GM23248 (cell line): ENCODE data around the gene NR2C2. TPM values are rescaled to one million over a fixed set of nuclear protein-coding genes. Genes with fewer than 3 reads are reported as not detected.
A peak's percentile ranks its signal among the peaks of the same experiment; 100 is the strongest.

Experiments
- DNase-seq: peaks from one replicate; pipeline ENCODE4 v3.0.0-alpha.2; 2015
- H2AFZ ChIP-seq: fragments of 200-600 bp; sonication (generic); 2 replicates; pipeline ENCODE4 v1.6.1; 2016; ENCODE audit warnings: antibody characterized with exemption
- H3F3A ChIP-seq: fragments of 200-600 bp; sonication (generic); 2 replicates; pipeline ENCODE4 v1.6.1; 2016; ENCODE audit warnings: mild to moderate bottlenecking, antibody characterized with exemption, mixed run types; ENCODE audit not compliant: insufficient read depth
- H3K27ac ChIP-seq: fragments of 200-600 bp; sonication (generic); 2 replicates; pipeline ENCODE4 v1.5.1; 2016; ENCODE audit warnings: mild to moderate bottlenecking
- H3K27me3 ChIP-seq: fragments of 200-600 bp; sonication (generic); replicated peaks from 2 replicates; pipeline ENCODE4 v1.6.1; 2016; ENCODE audit warnings: mild to moderate bottlenecking; ENCODE audit not compliant: insufficient read depth
- H3K36me3 ChIP-seq: fragments of 200-600 bp; sonication (generic); 2 replicates; pipeline ENCODE4 v1.6.1; 2016; ENCODE audit warnings: low read depth, mild to moderate bottlenecking
- H3K4me1 ChIP-seq: fragments of 200-600 bp; sonication (generic); 2 replicates; pipeline ENCODE4 v1.6.1; 2016; ENCODE audit warnings: mild to moderate bottlenecking; ENCODE audit not compliant: insufficient read depth
- H3K4me2 ChIP-seq: fragments of 200-600 bp; sonication (generic); one replicate; pipeline ENCODE4 v1.6.1; 2016; ENCODE audit warnings: mild to moderate bottlenecking; ENCODE audit not compliant: unreplicated experiment
- H3K4me3 ChIP-seq: fragments of 200-600 bp; sonication (generic); 2 replicates; pipeline ENCODE4 v1.5.1; 2016; ENCODE audit warnings: mild to moderate bottlenecking
- H3K79me2 ChIP-seq: fragments of 200-600 bp; sonication (generic); 2 replicates; pipeline ENCODE4 v1.6.1; 2016; ENCODE audit warnings: mild to moderate bottlenecking; ENCODE audit not compliant: insufficient read depth
- H3K9ac ChIP-seq: fragments of 200-600 bp; sonication (generic); 2 replicates; pipeline ENCODE4 v1.6.1; 2016; ENCODE audit warnings: mild to moderate bottlenecking
- H3K9me2 ChIP-seq: fragments of 200-600 bp; sonication (generic); 2 replicates; pipeline ENCODE4 v1.6.1; 2016; ENCODE audit warnings: mixed run types, mild to moderate bottlenecking, moderate library complexity; ENCODE audit not compliant: insufficient read depth
- H3K9me3 ChIP-seq: fragments of 200-600 bp; sonication (generic); one replicate; pipeline ENCODE4 v1.6.1; 2017; ENCODE audit warnings: low read depth
- H4K20me1 ChIP-seq: fragments of 200-600 bp; sonication (generic); 2 replicates; pipeline ENCODE4 v1.6.0; 2016; ENCODE audit not compliant: insufficient read depth
- EZH2 ChIP-seq: fragments of 200-600 bp; sonication (generic); IDR thresholded peaks from 2 replicates; pipeline ENCODE4 v1.6.1; 2018; ENCODE audit warnings: antibody characterized with exemption, mild to moderate bottlenecking; ENCODE audit not compliant: insufficient read depth, poor library complexity, severe bottlenecking
- EZH2phosphoT487 ChIP-seq: fragments of 200-600 bp; sonication (generic); IDR thresholded peaks from 2 replicates; pipeline ENCODE4 v1.6.1; 2018; ENCODE audit warnings: antibody characterized with exemption, moderate library complexity, mild to moderate bottlenecking, low read depth; ENCODE audit not compliant: insufficient read depth
- whole genome bisulfite sequencing, 2 experiments: methylation state at CpG; one replicate each; pipeline ENCODE4 v1.1.6; 2015 to 2017; ENCODE audit warnings: low lambda C conversion rate in 2 of 2, low coverage in 1 of 2; ENCODE audit errors: missing lambda C conversion rate in 2 of 2; 5-methylcytosine and 5-hydroxymethylcytosine counted together
- in situ Hi-C: fragments of 300-500 bp; cut with MboI; formaldehyde crosslinking; loops from 2 replicates; pipeline ENCODE4 v1.15.0; 2020
- polyA plus RNA-seq: library from polyadenylated mRNA; unstranded; fragments of >200 nt; fragmentation: Nextera tagmentation; extraction: Ambion mirVana; gene quantifications from 2 replicates; pipeline ENCODE4 v1.2.1, GENCODE V29; 2016
- total RNA-seq: library from RNA; depleted of rRNA; stranded (reverse); fragments of >200 nt; shearing (Covaris generic); gene quantifications from 2 replicates; pipeline ENCODE4 v1.2.3, GENCODE V29; 2014

NR2C2 gene
- total and polyA plus RNA-seq, 2 experiments from 2014 or later, result 9.6 to 27.5 TPM

DNA sequence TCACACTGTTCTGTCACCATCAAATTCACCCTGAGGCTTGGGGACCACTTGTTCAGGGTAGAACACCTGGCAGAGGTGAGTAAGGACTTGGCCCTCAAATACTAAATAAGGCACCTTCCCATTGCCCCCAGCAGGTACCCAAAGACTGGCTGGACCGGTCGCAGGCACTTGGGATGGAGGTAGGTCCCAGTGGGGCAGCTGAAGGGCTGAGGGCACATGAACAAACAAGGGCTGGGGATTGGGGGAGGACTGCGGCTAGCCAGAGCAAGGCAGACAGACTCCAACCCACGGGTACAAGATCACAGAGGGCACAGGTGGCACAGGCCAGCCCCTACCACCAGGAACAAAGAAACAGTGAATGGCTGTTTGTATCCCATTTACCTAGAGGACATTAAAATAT is 115.9 kb downstream of the NR2C2 start:
- H3K4me1 ChIP-seq, result peaks cover 15% of the 10 kb centered on the region
- TF ChIP-seq EZH2, result no peak
- TF ChIP-seq EZH2phosphoT487, result no peak
- no peaks in the 10 kb centered on the region for H3K36me3 ChIP-seq
- peak overlapping the region; percentile 97; the same call in 1 of the 2 replicates for H3K9ac ChIP-seq
- H3K27me3 ChIP-seq, result no peaks in the 10 kb centered on the region
- H4K20me1 ChIP-seq, result no peaks in the 10 kb centered on the region
- H3K9me2 ChIP-seq, result no peaks in the 10 kb centered on the region
- H3K4me2 ChIP-seq, result peak overlapping the region; percentile 85
- WGBS, 2 experiments, result 72 to 73% methylated on average over 4 of the region's 4 CpGs
- H3K79me2 ChIP-seq, result peaks cover 47% of the 10 kb centered on the region
- DNase-seq, result no peak
- no peak overlapping the region for H3K27ac ChIP-seq
- no peak overlapping the region for H2AFZ ChIP-seq
- H3K9me3 ChIP-seq, result no peaks in the 10 kb centered on the region
- no peaks in the 10 kb centered on the region; the same call in 1 of the 2 replicates for H3F3A ChIP-seq
- in situ Hi-C loops, result no loop called here
- peak overlapping the region; percentile 93 for H3K4me3 ChIP-seq

DNA sequence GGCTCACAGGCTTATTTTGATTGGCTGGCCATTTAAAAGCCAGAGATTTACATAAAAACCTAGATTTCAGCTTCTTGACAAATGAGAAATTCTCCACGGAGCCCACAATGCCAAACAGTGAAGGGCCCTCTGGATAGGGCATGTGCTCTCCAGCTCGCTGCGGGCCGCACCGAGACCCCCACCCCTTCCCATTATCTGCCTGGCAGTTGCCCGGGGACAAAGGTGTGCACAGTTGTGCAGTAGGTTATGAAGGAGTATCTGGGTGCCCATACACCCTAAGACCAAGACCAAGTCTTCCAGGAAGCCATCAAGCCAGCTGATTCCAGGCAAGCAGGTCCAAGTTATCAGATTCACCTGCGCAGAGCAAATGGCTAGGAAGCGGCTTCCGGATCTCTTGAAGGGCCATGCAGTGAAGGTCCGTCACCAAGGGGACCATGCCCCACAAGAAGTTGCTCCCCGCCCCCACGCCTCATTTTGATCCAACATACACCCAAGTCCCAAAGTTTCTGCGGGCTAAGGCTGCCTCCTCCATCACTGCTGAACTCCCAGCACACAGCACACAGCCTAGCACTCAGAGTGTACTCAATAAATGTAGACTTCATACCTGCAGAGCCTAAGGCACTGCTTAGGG is 116.4 kb downstream of the NR2C2 start:
- Histone ChIP-seq H3K27me3 (no peaks in the 10 kb centered on the region), H3K9ac (peak overlapping the region; percentile 97), H3K36me3 (no peaks in the 10 kb centered on the region), H2AFZ (peak overlapping the region; percentile 92; the same call in 1 of the 2 replicates), H3K4me3 (peak overlapping the region; percentile 93), H3K9me3 (no peaks in the 10 kb centered on the region), H3K4me2 (peak overlapping the region; percentile 85), H4K20me1 (no peaks in the 10 kb centered on the region), H3K4me1 (peaks cover 15% of the 10 kb centered on the region), H3K9me2 (no peaks in the 10 kb centered on the region), H3K79me2 (peaks cover 42% of the 10 kb centered on the region), H3F3A (no peaks in the 10 kb centered on the region; the same call in 1 of the 2 replicates), H3K27ac (no peak overlapping the region)
- peak; percentile 11 for DNase-seq
- WGBS, 2 experiments, result 74 to 75% methylated on average over 13 of the region's 13 CpGs
- TF ChIP-seq EZH2phosphoT487 (no peak), EZH2 (no peak)
- in situ Hi-C loops, result no loop called here

DNA sequence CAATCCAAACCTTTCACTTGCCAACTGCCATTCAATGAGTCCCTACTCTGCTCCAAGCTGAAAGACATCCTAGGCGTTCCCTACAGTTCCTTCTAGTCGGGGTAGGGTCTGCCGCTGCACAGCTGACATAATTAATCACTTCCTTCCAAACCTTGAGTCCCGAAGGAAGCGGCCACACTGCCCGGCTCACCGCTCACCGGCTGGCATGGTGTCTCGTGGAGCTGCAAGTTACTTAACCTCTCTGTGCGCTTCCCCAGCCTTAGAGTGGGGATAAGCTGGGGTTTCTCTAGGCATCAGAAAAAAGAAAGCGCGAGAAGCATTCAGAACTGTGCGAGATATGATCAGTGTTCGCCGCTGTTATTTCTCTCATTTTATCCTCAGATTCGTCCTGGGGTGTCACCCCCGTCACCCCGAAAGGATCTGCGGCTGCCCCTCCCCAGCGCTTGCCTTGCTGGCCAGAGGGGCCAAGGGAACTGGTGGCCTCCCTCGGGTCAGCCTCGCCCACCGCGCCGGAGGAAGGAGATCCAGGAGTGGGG is 117.0 kb downstream of the NR2C2 start:
- Histone ChIP-seq H3K27ac (peak overlapping the region; percentile 73), H3F3A (no peaks in the 10 kb centered on the region; the same call in 1 of the 2 replicates), H3K9ac (peak overlapping the region; percentile 97), H4K20me1 (no peaks in the 10 kb centered on the region), H3K27me3 (no peaks in the 10 kb centered on the region), H3K36me3 (no peaks in the 10 kb centered on the region), H2AFZ (peak overlapping the region; percentile 92), H3K4me1 (peaks cover 15% of the 10 kb centered on the region), H3K9me2 (no peaks in the 10 kb centered on the region), H3K9me3 (no peaks in the 10 kb centered on the region), H3K4me3 (peak overlapping the region; percentile 93), H3K79me2 (peaks cover 38% of the 10 kb centered on the region), H3K4me2 (peak overlapping the region; percentile 85)
- peak; percentile 72 for DNase-seq
- TF ChIP-seq EZH2phosphoT487 (no peak), EZH2 (no peak)
- in situ Hi-C loops, result no loop called here
- WGBS, 2 experiments, result 1 to 2% methylated on average over 25 of the region's 25 CpGs

GRCh38 chr3:15064835-15065549 is 117.6 kb downstream of the NR2C2 start, which contains the start of gene MRPS25:
Gene MRPS25 (minus strand): TSS chr3:15065315. CDS start chr3:15065194, 121 bp downstream.
- H3K4me2 ChIP-seq, result peak within 1 kb of the TSS; percentile 85
- H3F3A ChIP-seq, result no peaks in the 10 kb centered on the region; the same call in 1 of the 2 replicates
- no peaks in the 10 kb centered on the region for H3K9me2 ChIP-seq
- peaks cover 15% of the 10 kb centered on the region for H3K4me1 ChIP-seq
- no peaks in the 10 kb centered on the region for H3K27me3 ChIP-seq
- in situ Hi-C loops, result no loop called here
- peaks cover 32% of the 10 kb centered on the region for H3K79me2 ChIP-seq
- 1% methylated on average over 61 to 65 of the region's 69 CpGs for WGBS, 2 experiments
- peak within 1 kb of the TSS; percentile 92 for H2AFZ ChIP-seq
- H3K9me3 ChIP-seq, result no peaks in the 10 kb centered on the region
- peak within 1 kb of the TSS; percentile 97 for H3K9ac ChIP-seq
- H3K27ac ChIP-seq, result peak within 1 kb of the TSS; percentile 73
- H4K20me1 ChIP-seq, result no peaks in the 10 kb centered on the region
- DNase-seq, result peak; percentile 99
- H3K36me3 ChIP-seq, result no peaks in the 10 kb centered on the region
- no peak for TF ChIP-seq EZH2
- TF ChIP-seq EZH2phosphoT487, result no peak
- H3K4me3 ChIP-seq, result peak within 1 kb of the TSS; percentile 93
